ENCODE results near the gene NOVA2.

Gene NOVA2

DNA sequence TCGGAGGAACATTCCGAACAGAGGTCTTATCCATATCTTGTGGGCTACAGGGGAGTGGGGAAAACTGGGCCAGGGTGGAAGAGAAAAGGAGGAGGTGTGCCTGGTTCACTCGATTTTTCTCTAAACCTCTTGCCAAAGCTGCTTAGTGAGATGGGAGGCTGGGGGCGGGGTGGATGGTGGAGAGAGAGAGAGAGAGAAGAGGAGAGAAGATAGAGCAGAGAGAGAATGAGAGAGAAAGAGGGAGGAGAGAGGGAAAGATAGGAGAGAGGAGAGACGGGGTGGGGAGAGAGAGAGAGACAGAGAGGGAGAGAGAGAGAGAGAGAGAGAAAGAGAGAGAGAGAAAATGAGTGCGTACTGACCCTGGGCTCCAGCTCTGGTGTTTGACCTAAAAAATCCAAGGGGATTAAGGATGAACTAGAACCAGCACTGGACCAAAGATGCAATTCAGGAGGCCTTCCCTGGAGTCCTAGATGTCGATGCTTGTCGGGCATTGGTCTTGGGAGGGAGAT, 14.1 kb downstream of the NOVA2 start:
- DNase-seq: no peak

DNA sequence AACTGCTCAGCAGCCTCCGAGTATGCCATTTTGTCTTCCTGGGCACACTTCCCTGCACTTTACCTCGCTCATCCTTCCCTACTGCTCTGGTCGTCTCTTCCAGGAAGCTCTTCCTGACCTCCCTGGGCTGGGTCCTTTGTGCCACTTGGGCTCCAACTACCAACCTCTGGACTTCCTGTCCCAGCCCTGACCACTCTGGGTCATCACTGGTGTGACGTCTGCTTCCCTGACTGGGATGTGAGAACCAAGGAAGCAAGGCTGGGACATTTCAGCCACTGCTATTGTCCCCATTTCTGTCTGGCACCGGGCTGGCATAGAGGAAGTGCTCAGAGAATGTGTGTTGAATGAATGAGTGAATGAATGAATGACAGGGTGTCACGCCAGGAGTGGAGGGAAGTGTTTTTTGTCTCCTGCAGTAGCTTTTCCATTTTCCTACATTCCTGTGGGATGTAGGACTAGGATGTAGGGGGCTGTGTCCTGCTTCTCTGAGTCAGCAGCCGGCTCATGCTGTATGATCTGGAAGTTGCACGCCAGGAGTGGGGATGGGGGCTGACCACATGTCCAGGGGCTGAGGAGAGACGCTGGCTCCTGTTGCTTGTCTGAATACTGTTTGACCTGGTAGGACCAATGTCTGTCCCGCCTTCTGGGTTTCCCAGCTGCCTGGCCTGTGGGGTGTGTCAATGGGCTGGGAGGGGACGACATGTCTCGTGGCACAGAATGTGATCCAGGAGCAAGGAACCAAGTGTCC, 14.7 kb downstream of the NOVA2 start:
- no peak for DNase-seq

DNA sequence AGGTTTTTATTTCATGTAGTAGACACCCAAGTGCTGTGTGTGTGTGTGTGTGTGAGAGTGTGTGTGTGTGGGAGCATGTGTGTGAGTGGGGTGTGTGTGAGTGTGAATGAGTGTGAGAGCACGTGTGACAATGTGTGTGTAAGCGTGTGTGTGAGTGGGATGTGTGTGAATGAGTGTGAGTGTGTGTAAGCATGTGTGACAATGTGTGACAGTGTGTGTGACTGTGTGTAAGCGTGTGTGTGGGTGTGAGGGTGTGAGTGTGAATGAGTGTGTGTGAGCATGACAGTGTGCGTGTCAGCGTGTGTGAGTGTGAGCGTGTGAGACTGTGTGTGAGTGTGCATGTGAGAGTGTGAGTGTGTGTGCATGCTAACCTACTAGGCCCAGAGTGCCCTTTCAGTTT, 15.3 kb downstream of the NOVA2 start:
- no peak for DNase-seq

GRCh38 chr19:45955905-45956608, 17.6 kb downstream of the NOVA2 start:
- no peak for DNase-seq

GRCh38 chr19:45954156-45954555, 19.5 kb downstream of the NOVA2 start:
- DNase-seq: no peak

DNA sequence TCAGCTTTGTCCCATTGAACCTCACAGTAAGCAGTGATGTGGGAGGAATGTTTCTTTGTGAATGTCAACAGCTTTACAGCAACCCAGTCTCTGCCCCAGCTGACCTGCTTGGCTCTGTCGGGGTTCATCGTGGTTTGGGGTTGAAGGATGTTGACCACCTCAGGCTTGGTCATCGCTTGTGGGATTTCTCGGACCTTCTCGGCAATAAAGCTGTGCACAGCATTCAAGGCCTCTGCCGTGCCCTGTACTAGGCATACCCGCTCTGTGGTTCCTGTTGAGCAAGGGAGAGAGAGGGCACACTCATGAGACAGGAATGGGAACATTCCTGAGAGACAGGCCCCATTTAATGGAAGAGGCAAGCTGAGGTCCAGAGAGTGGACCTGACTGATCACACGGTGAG, 20.0 kb downstream of the NOVA2 start:
- no peak for DNase-seq

DNA sequence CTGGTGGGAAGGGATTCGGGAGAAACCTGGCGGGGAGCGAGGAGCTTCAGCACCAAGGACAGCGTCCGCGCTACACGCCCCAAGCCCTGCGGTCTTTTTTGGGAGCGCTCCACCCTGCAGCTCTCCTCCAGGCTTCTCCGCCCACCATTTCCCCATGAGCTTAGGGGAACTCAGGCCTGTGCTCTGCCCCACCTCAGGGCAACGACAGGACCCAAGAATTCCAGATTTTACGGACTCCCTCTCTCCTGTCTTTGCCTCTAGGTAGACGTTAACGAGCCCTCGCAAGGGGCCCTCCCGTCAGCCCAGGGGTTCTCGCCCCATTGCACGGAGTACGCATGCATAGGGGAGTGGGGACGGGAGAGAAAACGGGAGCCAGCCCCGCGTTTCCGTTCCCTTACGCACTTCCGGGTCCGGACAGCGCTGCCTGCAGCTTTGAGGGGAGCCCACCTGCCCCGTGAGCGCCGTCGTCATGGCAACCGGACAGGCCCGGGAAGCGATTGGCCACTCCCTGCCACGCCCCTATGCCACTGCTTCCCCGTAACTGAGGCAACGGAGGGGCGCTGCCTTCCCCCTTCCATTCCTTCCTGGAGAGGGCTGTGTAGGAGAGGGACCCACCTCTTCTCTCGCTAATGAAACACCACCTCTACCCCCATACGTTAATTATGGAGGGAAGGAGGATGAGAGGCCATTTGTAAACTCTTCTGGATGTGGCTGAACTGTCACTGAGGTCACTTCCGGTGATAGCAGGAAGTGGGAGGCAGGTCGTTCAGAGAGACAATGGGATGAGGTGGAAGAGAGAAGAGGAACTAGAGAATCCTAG, 20.8 kb downstream of the NOVA2 start:
- DNase-seq: peak; percentile 75

GRCh38 chr19:45952341-45952685, 21.4 kb downstream of the NOVA2 start:
- no peak for DNase-seq

DNA sequence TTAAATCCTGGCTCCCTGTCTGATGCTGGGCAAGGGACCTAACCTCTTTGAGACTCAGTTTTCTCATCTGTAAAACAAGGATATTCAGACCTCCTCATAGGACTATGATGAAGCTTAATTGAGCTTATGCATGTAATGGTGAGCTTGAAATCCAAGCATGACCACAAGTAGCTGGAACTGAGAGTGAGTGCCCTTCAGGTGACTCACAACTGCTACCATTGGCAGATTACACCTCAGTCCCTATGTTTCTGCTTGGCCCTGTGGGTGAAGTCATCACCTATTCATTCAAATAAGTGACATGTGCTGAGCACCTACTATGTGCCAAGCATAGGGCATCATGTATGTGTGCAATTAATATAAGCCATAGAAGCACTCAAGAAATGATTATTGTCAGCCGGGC, 25.7 kb downstream of the NOVA2 start:
- no peak for DNase-seq

GRCh38 chr19:45940515-45940805, 33.2 kb downstream of the NOVA2 start:
- no peak for DNase-seq

- DNase-seq: no peak
These were observed 33.7 kb downstream of the NOVA2 start for GRCh38 chr19:45939792-45940514.

- no peak for DNase-seq
These were observed 34.8 kb downstream of the NOVA2 start for GRCh38 chr19:45938733-45939319.

DNA sequence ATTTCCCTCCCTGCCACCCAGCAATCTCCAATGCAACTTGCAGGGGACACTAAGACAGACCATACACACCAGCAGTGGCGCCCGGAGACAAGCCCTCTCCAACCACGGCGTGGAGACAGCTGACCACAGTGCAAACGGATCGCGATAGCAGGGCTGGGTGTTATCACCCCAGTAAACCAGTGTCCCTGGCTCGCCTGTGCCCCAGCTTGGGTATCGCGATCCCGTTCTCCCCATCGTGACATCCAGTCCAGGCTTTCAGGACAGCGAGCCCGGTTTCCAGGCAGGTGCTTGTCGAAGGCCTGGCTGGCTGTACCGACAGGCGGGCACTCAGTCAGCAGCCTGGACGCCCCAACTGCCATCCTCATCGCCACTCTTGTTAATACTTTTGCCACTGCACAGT, 38.4 kb downstream of the NOVA2 start:
- DNase-seq: no peak

GRCh38 chr19:45934551-45935230, 39.0 kb downstream of the NOVA2 start:
- DNase-seq: no peak

GRCh38 chr19:45933759-45934158, 39.9 kb downstream of the NOVA2 start:
- no peak for DNase-seq

DNA sequence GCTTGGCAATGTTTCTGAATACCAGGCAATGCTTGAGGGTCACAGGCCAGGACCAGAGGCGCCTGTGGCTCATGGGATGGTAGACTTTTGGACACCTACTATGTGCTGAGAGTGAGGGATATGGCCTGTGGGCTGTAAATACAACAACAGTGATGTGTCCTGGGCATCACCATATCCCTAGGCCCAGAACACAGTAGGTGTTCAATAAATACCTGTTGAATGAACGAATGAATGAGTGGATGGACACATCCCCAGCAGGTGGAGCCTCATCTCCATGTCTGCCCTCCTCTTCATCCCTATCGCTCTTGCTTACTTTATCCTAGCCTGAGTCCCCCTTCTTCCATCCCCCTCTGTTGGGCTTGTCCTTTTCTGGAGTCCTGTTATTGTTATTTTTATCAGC, 42.6 kb downstream of the NOVA2 start:
- DNase-seq: no peak

GRCh38 chr19:45929247-45929646, 44.4 kb downstream of the NOVA2 start:
- no peak for DNase-seq

GRCh38 chr19:45927565-45928261, 46.0 kb downstream of the NOVA2 start:
- DNase-seq: peak; percentile 89

GRCh38 chr19:45924891-45925447, 48.7 kb downstream of the NOVA2 start:
- DNase-seq: no peak

GRCh38 chr19:45922281-45922680, 51.4 kb downstream of the NOVA2 start:
- no peak for DNase-seq

GRCh38 chr19:45920458-45920857, 53.2 kb downstream of the NOVA2 start:
- DNase-seq: no peak
